ENCODE results near the gene TBC1D21.

DNA sequence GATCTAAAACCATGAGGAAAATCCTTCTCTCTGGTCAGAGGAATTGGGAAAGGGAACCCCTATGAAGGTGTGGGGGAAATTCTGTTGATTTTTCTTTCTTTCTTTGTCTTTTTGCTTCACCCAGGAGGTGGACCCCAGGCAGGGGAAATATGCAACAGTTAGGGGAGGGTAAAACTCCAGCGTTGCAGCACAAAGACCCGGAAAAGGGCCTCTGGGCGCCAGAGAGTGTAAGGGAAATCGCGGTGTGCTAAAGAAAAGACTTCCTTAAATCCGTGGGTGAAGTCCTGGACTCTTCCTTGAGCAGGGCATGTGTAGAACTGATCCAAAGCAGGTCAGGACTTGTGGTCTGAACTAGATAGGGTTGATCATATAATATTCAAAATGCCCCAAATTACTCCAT, 11.1 kb upstream of the TBC1D21 start:
- no peak for TF ChIP-seq L3MBTL2 (conservative IDR thresholded peaks at IDR 0.05)
- no peak for TF ChIP-seq LEF1 (IDR thresholded peaks at IDR 0.05; ENCODE audit: borderline replicate concordance)
- no peak for TF ChIP-seq NFRKB (IDR thresholded peaks at IDR 0.05)
- no peak for TF ChIP-seq FOXA1 (IDR thresholded peaks at IDR 0.05)
- no peak for TF ChIP-seq SP1 (IDR thresholded peaks at IDR 0.05)
- no peak for TF ChIP-seq CTBP1 (IDR thresholded peaks at IDR 0.05; ENCODE audit: borderline replicate concordance)
- TF ChIP-seq FOXK2 (IDR thresholded peaks at IDR 0.05) = no peak
- no peak for TF ChIP-seq ZNF384 (IDR thresholded peaks at IDR 0.05)
- TF ChIP-seq SUZ12 (IDR thresholded peaks at IDR 0.05) = no peak
- no peak for TF ChIP-seq BHLHE40 (IDR thresholded peaks at IDR 0.05; ENCODE audit: borderline replicate concordance)
- TF ChIP-seq ARNT (IDR thresholded peaks at IDR 0.05) = no peak

All from HEK293T (cell line).